Fibroblast of mammary gland (primary cell): ENCODE results near the gene KIF16B.

Experiments used
- DNase-seq: peaks from one replicate; pipeline ENCODE4 v3.0.0-alpha.2; 2010; ENCODE audit warnings: low read depth
- H3K4me3 ChIP-seq: 2 replicates; pipeline ENCODE4 v1.5.1; 2011; ENCODE audit warnings: low read depth, mild to moderate bottlenecking, low read length, moderate library complexity; ENCODE audit not compliant: control insufficient read depth
- TF ChIP-seq, protein P1 (sequence below): conservative IDR thresholded peaks from 2 replicates; pipeline ENCODE4 v1.5.1; 2011; ENCODE audit warnings: low read depth, low read length, inconsistent platforms; ENCODE audit not compliant: control insufficient read depth, insufficient read depth

Gene KIF16B

DNA sequence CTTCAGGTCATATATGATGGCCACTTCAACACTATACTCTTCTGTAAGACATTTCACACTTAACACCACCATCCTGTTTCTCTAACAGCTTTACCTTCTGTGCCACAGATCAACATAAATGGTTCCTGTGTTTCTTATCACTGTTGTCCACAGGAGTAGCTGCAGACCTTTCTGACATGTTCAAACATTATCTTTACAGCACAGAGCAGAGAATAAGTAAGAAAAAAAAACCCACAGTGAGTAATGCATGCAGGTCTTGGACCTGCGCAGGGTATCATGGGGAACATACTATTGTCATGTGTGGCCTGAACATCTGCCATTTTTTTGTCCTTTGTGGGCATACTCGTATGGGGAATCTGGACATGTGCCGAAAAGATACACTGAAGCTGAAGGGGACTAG, 161.9 kb downstream of the KIF16B start:
- no peak for DNase-seq
- H3K4me3 ChIP-seq = no peak overlapping the region
- TF ChIP-seq, protein P1, sequence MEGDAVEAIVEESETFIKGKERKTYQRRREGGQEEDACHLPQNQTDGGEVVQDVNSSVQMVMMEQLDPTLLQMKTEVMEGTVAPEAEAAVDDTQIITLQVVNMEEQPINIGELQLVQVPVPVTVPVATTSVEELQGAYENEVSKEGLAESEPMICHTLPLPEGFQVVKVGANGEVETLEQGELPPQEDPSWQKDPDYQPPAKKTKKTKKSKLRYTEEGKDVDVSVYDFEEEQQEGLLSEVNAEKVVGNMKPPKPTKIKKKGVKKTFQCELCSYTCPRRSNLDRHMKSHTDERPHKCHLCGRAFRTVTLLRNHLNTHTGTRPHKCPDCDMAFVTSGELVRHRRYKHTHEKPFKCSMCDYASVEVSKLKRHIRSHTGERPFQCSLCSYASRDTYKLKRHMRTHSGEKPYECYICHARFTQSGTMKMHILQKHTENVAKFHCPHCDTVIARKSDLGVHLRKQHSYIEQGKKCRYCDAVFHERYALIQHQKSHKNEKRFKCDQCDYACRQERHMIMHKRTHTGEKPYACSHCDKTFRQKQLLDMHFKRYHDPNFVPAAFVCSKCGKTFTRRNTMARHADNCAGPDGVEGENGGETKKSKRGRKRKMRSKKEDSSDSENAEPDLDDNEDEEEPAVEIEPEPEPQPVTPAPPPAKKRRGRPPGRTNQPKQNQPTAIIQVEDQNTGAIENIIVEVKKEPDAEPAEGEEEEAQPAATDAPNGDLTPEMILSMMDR = no peak

DNA sequence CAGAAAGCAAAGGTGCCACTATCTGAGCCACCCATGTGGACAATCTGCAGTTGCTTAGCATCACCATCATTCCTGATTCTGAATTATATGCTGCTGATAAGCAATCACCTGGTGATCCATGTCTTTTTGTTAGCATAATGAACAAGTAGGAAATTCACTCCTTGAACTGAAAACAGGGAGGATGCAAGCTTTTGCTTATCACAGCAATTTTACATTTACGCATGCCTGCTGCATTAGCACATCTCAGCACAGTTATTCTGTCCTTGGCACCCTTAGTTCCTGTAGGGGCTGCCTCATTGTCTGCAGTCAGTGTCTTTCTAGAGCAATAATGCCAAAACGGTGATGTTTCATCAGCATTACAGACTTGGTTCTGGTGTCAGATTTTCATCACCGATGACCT, 162.6 kb downstream of the KIF16B start:
- no peak for DNase-seq
- H3K4me3 ChIP-seq = no peak overlapping the region
- TF ChIP-seq, protein P1 = no peak

DNA sequence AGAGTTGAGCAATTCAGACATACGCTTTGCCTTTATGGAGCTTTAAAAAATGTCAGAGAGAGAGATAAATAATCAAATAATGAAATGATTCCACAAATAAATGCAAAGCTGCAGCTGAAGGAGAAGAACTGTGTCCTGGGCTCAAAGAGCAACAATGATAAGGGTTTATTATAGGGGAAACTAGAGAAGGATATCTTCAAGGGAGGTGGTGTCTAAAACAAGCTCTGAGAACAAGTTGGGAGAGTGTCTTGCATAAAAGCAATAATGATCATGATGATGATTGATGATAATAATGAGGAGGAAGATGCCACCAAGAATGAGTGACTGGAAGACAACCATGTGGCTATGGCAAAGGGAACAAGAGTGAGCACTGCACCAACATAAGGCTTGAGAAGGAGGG, 164.3 kb downstream of the KIF16B start:
- TF ChIP-seq, protein P1 = no peak
- H3K4me3 ChIP-seq = no peak overlapping the region
- DNase-seq = no peak

DNA sequence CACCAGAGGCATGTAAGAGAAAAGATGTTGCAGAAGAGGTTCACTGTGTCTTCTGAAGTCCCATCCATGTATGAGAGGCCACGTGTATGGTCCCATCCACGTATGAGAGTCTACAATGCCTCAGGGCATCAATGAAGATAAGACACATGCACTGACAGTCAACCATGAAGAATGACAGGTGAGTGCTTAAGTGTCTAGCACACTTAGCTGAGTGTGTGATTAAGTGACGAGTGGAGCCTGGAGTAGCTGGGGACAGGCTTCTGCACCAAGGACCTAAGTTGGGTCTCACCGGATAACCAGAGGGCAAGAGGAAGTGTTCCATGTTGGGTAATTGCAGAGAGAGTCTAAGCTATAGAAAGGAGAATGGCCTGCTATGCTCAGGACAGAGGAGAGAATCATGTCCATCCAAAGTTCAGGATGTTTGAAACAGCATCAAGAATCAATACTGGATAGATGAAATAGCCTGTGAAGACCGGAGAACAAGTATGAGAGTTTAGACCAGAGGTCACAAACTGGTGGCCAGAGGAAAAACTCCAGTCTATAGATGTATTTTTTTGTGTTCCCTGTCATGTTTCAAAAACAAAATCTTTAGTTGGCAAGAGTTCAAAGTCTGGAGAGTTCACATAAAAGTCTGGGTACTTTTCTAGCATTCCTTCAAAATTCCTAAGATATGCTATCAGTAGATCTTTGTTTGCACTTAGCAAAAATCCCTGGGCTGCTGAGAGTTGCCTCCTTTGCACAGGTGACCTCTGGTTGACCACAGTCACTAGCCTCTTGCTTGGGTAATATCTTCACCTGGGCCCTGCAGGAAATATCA, 165.8 kb downstream of the KIF16B start:
- DNase-seq = no peak
- TF ChIP-seq, protein P1 = no peak
- no peak overlapping the region for H3K4me3 ChIP-seq

DNA sequence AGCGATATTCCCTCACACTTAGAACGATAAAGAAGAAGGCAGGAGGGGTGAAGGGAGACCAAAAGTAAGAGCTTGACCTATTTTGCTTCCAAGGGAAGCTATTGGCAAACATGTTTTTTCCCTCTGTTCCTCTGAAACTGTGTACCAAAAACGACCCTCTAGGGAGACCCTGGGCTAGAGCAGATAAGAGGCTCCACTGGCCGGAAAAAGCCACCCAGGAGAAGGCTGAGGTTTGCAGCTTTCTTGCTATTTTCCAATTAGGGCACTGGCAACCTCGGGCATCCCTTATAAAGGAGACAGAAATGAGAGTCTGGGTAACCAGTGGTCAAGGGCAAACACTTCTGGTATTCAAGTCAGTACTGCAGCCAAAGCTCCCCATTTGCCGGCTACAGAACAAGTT, 168.0 kb downstream of the KIF16B start:
- H3K4me3 ChIP-seq = no peak overlapping the region
- DNase-seq = no peak
- TF ChIP-seq, protein P1 = no peak

DNA sequence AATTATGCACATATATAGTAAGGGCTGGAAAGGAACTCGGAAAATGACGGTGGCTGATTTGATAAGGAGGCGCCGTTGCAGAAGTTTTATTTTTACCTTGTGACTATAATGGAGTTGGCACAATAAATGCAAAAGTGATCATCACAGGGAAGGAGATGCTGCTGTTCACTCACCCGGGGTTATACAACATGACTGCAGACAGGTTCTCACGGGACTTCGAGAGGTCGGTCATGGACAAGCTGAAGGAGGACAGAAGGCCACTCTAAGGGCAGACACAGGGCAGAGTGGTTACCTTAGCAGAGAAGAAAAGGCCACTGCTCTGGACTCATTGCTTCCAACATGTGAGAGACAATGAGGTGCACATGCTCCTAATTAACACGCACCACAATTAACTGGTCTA, 168.6 kb downstream of the KIF16B start:
- TF ChIP-seq, protein P1 = no peak
- DNase-seq = no peak

DNA sequence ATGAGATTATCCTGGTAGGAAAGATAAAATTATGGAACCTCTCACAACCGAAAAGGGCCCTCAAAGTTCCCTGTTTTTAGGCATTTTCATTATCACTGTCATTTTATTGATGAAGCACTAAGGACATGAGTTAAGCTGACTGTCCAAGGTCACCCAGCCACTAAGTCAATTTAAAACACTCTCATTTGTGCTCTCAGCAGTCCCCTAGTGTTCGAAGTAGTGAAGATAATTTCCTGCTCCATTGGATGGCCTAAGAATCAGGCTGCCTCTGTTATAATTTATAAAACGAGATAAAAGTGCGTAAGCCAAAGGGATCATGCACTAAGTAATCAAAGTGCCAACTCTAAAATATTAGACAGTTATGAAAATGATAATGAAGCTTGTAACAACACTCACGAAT, 169.1 kb downstream of the KIF16B start:
- TF ChIP-seq, protein P1 = no peak
- H3K4me3 ChIP-seq = no peak overlapping the region
- no peak for DNase-seq

More for the DNA sequence above, 168.6 kb downstream of the KIF16B start:
- H3K4me3 ChIP-seq = no peak overlapping the region
